HepG2 (cell line): ENCODE measurements around the gene CTU1. TPM values are rescaled to one million over a fixed set of nuclear protein-coding genes. Genes with fewer than 3 reads are reported as not detected.

Experiments
- ARHGAP35 ChIP-seq: sonication (generic); formaldehyde crosslinking; IDR thresholded peaks from 2 replicates; pipeline ENCODE4 v1.9.0; 2022; ENCODE audit warnings: mild to moderate bottlenecking, inconsistent platforms, moderate library complexity, missing genetic modification reagents, borderline replicate concordance
- DBP ChIP-seq: sonication (generic); formaldehyde crosslinking; IDR thresholded peaks from 2 replicates; pipeline ENCODE4 v1.4.0; 2020; ENCODE audit warnings: missing genetic modification reagents; ENCODE audit errors: not compliant biosample characterization
- KIAA2018 ChIP-seq: sonication (generic); formaldehyde crosslinking; IDR thresholded peaks from 2 replicates; pipeline ENCODE4 v1.5.0; 2020; ENCODE audit warnings: mild to moderate bottlenecking, missing genetic modification reagents, borderline replicate concordance
- LCORL ChIP-seq, 2 experiments: fragments of 450-650 bp in 1 of 2; sonication (generic) in 1 of 2; formaldehyde crosslinking in 1 of 2; IDR thresholded peaks; 2 replicates each; pipeline versions ENCODE4 v1.5.0 to v1.6.1; 2017 to 2020; ENCODE audit warnings: antibody characterized with exemption in 1 of 2, missing genetic modification reagents in 1 of 2
- MTF1 ChIP-seq: sonication (generic); formaldehyde crosslinking; IDR thresholded peaks from 2 replicates; pipeline ENCODE4 v1.5.0; 2020; ENCODE audit warnings: missing genetic modification reagents
- NR2C2 ChIP-seq: sonication (generic); formaldehyde crosslinking; IDR thresholded peaks from 2 replicates; pipeline ENCODE4 v1.4.0; 2020; ENCODE audit warnings: missing genetic modification reagents, mild to moderate bottlenecking, moderate library complexity, borderline replicate concordance
- ONECUT2 ChIP-seq: sonication (generic); formaldehyde crosslinking; IDR thresholded peaks from 2 replicates; pipeline ENCODE4 v1.4.0; 2020; ENCODE audit warnings: missing genetic modification reagents
- PAXIP1 ChIP-seq: sonication (generic); formaldehyde crosslinking; conservative IDR thresholded peaks from 2 replicates; pipeline ENCODE4 v1.4.0; 2020; ENCODE audit warnings: mild to moderate bottlenecking, missing genetic modification reagents, moderate library complexity
- SP140L ChIP-seq: sonication (generic); formaldehyde crosslinking; IDR thresholded peaks from 2 replicates; pipeline ENCODE4 v1.4.0; 2020; ENCODE audit warnings: missing genetic modification reagents, borderline replicate concordance
- ZBTB38 ChIP-seq: sonication (generic); formaldehyde crosslinking; IDR thresholded peaks from 2 replicates; pipeline ENCODE4 v1.5.1; 2020; ENCODE audit warnings: mild to moderate bottlenecking, missing genetic modification reagents
- ZFP36L1 ChIP-seq: sonication (generic); formaldehyde crosslinking; IDR thresholded peaks from 2 replicates; pipeline ENCODE4 v1.8.0; 2022; ENCODE audit warnings: mild to moderate bottlenecking, missing genetic modification reagents, moderate library complexity
- ZIK1 ChIP-seq: sonication (generic); formaldehyde crosslinking; IDR thresholded peaks from 2 replicates; pipeline ENCODE4 v1.5.0; 2020; ENCODE audit warnings: mild to moderate bottlenecking, low read depth, missing genetic modification reagents, borderline replicate concordance
- ZNF570 ChIP-seq: sonication (generic); formaldehyde crosslinking; IDR thresholded peaks from 2 replicates; pipeline ENCODE4 v1.4.0; 2020; ENCODE audit warnings: mild to moderate bottlenecking, missing genetic modification reagents, borderline replicate concordance
- ZNF704 ChIP-seq: sonication (generic); formaldehyde crosslinking; IDR thresholded peaks from 2 replicates; pipeline ENCODE4 v1.8.1; 2023; ENCODE audit warnings: mild to moderate bottlenecking, inconsistent platforms, moderate library complexity, missing genetic modification reagents, borderline replicate concordance
- polyA plus RNA-seq, 8 experiments: library from polyadenylated mRNA; depleted of rRNA in 3 of 8; stranded (reverse) in 7 of 8; unstranded in 1 of 8; fragments of >200 nt; fragmentation: Illumina TruSeq in 4 of 8; extraction: Trizol in 4 of 8; gene quantifications; 2 replicates each; pipeline versions ENCODE4 v1.2.1 to v1.2.3, GENCODE V29; 2011 to 2016; ENCODE audit warnings: low read depth in 4 of 8, missing spikeins in 1 of 8, mixed read lengths in 1 of 8; ENCODE audit not compliant: insufficient read depth in 1 of 8
- total RNA-seq, 5 experiments: library from RNA; depleted of rRNA; stranded (reverse); fragments of >200 nt; fragmentation: Illumina TruSeq; extraction: Trizol; gene quantifications; 2 replicates each; pipeline ENCODE4 v1.2.3, GENCODE V29; 2016; ENCODE audit warnings: low read depth in 1 of 5

The CTU1 gene
- total and polyA plus RNA-seq, 2 of the 13 experiments (the other 11 are each of a cell fraction or from before 2014, with no cell fraction given): 1.9 to 2.9 TPM

- TF ChIP-seq KIAA2018 (CRISPR knock-in tag) (no peak), ZFP36L1 (CRISPR knock-in tag) (no peak), PAXIP1 (CRISPR knock-in tag) (0 out of 2 replicates have a peak, but pooled peaks have one; percentile 31), SP140L (CRISPR knock-in tag) (no peak), ONECUT2 (CRISPR knock-in tag) (no peak), ZIK1 (no peak), NR2C2 (peak; percentile 94), MTF1 (no peak), ARHGAP35 (CRISPR knock-in tag) (no peak), ZBTB38 (CRISPR knock-in tag) (no peak), ZNF704 (CRISPR knock-in tag) (no peak; the same call in 1 of the 2 replicates), LCORL (IDR thresholded peaks at IDR 0.05) (no peak), LCORL (CRISPR knock-in tag; IDR thresholded peaks at IDR 0.05) (no peak), ZNF570 (CRISPR knock-in tag) (no peak), DBP (CRISPR knock-in tag) (no peak)
Observed at GRCh38 chr19:51108066-51108804, at the start of gene CTU1 (continued).
